ENCODE data around the gene PBX1.
A peak's percentile ranks its signal among the peaks of the same experiment; 100 is the strongest.

The PBX1 gene

DNA sequence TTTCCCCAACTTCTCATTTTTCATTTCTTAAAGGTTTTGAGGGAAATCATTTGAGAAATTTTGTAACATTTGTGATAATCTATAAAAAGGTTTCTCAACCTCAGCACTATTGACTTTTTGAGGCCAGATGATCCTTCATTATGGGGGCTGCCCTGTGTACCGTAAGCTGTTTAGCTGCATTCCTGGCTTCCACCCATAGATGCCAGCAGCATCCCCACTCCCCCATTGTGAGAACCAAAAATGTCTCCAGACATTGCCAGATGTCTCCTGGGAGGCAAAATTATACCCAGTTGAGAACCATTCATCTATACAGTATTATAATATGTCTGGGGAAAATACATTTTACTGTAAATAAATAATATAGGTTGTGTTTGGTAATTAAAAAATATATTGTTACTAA is 146.0 kb downstream of the PBX1 start:
- DNase-seq: no peak

DNA sequence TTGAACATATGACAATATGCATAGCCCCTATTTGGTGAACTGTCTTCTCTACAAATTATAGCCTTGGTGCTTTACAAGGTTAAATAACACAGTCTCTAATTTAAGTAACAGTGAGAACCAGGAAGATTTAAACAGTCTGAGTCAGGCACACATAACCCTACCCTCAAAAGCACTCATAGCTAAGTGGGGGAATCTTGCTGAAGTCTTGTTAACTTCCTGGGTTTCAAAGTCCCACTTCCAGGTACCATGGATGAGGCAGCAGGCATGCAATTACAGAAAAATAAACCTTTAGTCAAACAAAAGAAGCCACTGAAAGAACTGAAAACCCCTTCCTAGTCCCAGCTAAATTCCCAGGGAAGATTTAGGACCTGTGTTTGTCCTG is 147.6 kb downstream of the PBX1 start:
- no peak for DNase-seq

DNA sequence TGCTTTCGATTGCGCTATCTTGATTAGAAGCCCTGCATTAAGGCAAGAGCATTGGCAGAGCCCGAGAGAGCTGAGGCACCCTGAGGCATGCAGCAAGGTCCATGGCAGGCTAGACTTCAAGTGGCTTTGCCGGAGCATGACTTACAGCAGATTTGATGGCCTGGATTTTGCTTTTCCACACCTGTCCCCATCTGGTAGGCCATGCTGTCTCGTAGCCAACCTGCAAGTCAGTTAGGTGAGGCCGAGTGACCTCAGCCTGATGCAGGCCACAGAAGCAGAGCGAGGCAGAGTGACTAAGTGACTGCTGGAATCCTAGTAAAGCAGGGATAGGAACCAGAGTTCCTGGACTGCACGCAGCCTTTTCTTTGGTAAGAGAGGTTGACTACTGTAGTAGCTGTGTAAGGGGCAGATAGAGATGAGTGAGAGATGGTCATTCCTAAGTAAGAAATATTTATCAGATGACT is 148.9 kb downstream of the PBX1 start:
- no peak for DNase-seq

DNA sequence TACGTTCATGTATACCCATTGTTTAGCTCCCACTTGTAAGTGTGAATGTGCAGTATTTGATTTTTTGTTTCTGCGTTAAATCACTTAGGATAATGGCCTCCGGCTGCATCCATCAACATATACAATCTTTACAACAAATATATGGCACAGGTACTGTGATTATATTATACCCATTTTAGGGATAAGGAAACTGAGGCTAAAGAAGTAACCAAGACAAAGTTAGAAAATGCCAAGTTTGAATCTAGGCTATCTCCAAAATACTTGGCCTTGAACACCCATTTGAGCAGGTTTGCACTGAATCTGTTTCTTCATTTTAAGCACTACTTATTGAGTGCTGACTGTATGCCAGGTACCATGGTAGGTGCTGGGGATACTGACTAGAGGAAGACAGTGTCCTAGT is 149.6 kb downstream of the PBX1 start:
- no peak for DNase-seq

DNA sequence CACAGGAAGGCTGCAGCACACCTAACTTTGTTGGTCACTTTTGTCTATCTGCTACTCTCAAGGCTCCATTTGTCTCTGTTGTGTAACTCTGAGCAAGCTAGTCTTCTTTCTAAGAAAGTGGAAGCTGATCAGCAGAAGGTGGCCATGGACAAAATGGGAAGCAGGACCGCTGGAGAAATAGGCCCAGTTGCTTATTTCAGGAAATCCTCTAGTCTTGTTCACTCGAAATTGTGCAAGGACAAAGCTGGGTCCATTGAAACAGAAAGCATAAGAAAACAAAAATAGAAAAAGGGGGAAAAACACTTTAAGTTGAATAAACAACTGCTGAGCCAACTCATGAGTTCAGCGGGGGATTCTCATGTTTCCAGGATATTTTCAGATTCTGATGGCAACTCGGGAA is 150.1 kb downstream of the PBX1 start:
- peak in 1 of 2 donors; percentile 29 for DNase-seq

DNA sequence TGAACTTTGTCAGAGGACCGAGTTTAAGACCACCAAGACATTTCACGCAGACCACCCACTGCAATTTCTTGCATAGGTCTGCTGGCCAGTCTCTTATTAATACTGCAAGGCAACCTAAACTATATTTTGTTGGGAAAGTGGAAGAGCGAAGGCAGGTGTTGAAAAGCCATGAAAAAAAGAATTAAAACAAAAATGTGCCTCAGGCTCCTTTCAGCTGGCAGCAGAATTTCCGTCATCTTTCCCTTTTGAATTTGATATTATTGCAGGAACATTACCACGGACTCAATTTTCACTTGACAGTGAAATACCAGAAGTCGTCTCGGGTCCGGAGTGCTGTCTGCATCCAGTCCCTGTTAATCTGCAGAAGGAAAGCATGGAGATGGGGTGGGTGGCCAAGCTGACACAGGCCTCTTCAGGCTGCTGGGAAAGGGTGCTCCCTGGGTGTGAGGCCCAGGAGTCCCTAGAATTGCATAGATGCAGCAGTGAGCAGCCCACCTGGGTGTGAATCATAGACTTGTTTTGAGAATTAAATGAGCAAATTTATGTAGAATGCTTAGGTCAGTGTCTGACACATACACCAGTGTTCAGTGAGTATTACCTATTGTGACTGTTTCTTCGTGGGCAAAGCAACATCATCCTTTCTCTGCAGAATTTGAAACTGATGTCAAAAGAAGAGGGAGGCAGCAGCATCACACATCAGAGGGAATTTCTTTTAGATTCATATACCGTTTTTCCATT is 150.7 kb downstream of the PBX1 start:
- DNase-seq: no peak

DNA sequence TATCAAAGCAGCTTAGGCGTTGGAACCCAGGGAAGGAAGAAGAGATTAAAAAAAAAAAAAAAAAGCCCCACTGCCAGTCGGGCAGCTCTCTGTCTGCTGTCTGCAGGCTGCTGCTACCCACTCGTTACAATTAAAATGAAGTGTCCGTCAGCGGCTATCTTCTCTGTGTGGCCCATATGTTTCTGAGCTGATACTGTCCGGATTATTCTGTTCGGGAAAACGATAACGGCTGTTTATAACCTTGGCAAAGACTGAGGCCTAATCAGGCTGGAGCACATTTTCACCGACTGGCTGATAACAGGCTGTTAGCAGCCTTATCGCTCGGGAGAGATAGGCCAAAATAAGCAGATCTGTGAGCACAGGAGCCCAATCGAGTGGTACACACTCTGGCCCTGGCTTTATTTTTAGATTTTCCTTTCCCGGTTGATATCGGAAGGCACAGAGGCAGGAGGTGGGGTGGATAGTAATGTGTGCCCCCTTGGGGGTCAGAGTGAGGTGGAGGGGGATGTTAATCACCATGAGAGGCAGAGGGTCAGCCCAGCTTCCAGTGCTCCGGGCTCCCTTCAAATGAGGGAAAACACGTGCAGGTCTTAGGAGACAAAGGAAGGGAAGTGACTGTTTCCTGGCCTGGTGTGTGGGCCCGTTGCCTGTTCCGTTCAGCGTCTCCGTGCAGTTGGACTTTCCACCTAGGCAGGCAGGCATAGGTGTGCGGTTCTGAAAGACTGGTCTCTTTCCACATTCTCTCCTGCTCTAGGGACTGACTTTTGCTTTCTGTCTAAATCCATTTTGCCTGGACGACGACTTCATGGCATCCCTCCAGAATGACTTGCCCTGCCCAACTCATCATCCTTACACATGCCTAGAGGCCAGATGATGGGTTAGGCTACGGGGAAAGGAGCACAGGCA is 153.4 kb downstream of the PBX1 start:
- no peak for DNase-seq

DNA sequence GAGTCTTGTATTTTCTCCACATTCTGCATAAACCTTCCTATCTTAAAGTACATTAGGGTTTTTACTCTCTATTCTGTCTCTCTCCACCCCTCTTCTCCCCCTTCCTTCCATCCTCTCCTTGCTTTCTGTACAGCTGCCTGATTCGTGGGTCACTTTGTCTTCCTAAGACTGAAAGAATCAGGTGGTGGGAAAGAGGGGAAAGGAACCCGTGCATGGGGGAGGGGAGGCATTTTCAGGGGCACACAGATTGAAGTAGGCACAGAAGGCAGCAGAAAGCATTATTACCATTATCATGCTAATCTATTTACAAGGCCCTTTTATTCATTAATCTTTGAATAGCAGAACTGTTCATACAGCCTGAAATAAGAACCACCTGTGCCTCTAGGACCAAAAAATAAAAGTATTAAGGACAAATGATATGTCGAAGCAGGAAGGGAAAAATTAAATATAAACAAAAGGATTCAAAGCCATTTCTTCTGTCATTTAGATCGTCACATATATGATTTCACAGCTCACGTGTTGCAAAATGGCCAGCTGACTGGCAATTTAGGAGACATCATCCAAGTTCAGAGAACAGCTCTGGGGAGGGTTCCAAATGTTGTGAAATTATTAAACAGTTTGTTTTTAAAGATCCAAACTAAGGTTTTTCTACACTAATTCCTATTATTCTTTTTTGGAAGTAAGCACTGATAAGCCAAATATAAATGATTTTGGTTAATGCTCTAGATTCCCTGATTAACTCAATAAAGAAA is 154.6 kb downstream of the PBX1 start:
- no peak for DNase-seq

DNA sequence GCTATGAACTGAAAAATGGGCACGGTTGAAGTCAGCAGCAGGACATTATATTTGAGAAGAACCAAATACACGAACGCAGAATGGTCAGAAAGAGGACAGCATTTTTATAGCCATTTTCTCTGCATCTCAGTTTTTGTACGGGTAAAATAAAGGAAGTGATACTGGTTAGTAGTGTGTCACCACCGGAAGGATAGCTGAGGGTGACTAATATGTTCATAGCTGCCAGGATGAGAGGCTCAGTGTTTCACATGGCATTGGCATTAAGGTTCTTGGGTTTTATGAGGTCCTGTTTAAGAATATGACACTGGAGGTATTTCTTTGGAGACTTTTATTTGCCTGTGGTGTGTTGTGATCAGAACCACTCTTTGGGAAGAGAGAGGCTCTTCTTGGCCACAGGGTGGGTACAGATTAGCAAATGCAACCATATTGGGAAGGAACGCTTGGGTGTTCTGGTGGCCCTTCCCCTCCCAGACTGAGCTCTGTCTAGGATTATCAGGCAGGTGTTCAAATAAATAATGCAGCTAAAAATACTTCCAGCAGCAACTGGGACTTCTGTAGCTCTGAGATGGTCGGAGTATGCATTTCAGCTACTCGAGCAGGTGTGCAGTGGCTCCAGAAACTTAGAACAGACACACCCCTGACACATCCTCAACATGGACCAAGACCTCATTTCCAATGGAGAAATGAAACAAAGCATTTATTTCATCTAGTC is 158.2 kb downstream of the PBX1 start:
- peak; percentile 4 to 30 for DNase-seq

DNA sequence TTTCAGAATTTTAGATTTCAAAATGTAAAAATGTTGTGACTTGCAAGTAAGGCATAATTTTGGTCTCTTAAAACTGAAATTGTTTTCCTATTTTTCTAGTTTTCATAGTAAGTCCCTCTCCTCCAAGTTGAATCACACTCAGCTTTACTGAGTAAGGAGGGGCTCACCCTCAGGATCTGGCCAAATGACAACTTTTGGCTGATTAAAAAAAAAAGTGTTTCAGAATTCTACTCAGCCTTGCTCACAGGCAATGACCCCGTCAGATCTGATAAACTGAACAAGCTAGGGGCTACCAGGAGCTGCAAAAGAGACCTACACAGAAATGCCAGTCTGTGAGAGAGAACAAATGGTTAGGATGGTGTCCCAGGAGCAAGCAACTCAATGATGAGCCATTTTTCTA is 159.8 kb downstream of the PBX1 start:
- no peak for DNase-seq

DNA sequence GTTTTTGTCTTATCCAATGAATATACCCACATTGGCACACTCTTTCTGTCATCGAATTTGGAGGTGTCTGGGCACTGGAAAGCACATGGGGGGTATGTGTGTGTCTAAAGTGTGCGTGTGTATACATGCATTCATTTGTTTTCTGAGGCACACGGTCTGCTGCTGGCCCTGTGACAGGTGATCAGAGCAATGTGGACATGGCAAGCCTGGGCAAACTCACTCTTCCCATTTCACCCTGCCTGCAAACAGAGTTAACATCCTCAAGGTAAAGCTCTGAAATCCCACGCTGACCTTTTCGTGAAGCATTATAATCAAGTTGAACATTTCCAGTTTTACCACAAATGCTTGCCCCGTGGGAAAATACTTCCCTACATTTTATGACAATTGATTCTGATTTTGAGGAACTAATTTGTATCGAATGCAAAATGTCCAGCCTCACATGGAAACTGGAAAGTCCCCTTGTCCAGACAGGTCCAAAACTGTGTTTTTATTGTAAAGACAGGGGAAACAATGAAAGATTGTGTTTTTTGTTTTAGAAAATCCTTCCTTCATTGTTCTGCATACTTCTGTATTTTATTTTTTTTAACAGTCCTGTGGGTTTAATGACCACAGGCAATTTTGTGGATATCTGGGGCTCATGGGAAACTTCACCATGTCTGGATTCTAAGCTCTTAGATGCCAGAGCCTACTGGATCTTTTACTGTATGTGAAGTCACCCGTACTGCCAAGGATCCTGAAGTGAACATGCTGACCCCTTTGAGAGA is 160.9 kb downstream of the PBX1 start:
- DNase-seq: no peak

DNA sequence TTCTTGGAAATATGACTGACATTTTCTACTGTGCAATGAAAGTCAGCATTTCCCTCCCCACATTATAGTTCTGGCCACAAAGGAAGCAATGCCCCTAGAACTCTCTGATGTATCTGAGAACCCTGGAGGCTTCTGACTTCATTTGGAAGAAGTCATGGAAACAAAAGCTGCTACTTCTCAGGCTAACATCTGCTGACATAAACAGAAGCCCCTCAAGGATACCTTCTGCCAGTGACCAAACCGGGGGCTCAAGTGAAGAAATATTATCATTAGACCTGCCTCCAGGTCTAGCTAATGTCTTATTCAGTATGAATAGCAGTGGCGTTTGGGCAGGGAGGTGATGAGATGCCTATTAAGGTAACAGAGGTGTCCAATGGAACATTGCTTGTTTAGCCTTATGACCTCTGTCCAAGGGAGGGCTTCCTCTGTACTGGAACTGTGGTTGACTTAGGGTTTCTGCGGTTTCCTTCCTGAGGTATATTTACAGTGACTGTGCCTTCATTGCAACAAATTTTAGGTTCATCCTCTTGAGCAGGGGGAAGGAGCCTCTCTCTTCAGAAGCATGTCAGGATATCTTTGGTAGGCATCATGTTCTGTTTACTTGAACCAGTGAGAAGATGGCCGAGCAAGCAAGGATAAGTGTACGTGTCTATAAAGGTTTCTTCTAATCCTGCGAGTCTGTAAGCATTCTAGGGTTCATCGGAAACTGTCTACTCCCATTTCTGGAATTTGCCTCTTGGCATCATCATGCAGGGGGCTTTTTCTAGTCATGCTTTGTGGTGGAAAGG is 161.7 kb downstream of the PBX1 start:
- DNase-seq: no peak

DNA sequence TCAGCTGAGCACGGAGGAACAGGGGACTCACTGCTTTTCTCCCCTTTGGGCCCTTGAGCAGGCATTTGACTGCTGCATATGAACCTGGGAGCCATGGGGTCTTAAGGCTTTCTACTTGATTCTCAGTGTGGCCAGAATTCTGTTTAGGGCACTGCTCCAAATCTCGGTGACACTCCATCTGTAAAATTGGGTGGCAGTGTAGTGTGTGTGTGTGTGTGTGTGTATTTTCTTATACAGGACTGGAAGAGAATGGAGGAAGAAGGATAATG is 162.2 kb downstream of the PBX1 start:
- no peak for DNase-seq

DNA sequence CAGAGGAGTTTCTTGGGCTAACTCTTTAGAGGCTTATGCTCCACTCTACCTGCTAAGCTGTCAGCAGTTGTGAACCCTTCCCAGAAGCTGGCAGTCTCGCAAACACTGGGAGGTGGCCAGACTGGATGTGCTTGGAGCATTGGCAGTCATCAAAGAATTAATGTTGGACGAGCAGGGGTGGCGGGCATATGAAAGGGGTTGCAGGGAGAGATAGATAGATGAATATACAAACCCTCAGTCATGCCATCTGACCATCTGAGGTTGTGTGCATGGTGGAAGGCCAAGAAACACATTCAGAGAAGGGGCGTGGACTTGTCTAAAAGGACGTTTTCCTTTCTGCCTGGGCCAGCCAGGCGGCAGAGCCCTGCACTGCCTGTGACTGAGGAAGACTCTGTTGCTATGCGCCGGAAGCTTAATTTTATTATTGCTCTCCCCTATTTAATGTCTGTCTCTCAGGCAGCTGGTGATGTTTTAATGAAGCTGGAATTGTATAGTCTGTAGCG is 164.4 kb downstream of the PBX1 start:
- DNase-seq: no peak

DNA sequence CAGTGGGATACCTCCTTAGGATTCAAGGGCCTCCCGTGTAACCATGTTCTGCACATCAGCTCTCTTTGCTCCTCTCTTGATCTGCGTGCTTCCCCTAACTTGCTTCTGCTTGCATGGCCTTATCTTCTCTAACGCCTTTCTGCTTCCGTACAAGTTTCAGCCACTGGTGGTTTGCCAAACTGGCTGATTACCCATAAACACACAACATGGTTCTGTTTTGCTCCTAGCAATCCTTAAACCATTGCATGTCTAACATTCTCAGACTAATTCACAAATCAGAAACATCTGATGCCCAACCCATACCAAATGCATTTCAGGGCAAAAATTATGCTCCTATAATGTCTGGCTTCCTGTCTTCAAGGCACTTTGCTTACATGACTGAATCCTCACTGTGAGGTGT is 166.4 kb downstream of the PBX1 start:
- DNase-seq: no peak

DNA sequence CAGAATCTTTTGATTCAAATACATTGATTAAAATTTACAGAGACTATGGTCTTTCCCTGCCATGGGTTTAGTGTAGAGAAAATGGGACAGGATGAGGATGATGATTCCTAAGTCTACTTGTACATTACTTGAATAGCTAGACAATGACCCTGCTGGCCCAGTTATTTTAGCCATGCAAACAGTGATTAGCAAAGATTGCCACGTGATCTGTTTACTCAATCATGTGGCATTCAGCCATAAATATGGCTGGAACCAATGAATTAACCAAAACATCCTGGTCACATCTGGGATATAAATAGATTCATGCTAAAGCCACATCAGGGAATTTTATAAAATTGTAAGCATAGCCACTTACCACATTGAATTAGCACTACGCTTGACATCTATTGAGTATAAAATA is 167.3 kb downstream of the PBX1 start:
- no peak for DNase-seq

DNA sequence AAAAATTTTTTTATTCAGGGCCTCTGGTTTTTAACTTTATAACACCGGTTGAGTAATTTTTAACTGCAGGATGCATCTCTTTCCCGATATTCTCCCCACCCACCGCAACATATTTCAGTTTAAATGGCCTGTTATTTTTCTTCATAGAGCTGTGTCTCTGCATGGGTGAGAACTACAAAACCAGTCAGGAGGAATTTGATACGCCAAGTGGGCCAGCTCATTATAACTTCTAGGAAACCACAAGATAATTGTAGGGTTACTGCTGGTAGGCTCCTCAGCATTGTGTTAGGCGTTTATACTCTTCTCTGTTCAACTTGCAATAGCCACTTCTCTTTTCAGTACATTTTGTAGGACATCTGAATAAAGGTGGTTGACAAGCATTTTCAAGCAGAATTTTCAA is 169.7 kb downstream of the PBX1 start:
- DNase-seq: no peak

DNA sequence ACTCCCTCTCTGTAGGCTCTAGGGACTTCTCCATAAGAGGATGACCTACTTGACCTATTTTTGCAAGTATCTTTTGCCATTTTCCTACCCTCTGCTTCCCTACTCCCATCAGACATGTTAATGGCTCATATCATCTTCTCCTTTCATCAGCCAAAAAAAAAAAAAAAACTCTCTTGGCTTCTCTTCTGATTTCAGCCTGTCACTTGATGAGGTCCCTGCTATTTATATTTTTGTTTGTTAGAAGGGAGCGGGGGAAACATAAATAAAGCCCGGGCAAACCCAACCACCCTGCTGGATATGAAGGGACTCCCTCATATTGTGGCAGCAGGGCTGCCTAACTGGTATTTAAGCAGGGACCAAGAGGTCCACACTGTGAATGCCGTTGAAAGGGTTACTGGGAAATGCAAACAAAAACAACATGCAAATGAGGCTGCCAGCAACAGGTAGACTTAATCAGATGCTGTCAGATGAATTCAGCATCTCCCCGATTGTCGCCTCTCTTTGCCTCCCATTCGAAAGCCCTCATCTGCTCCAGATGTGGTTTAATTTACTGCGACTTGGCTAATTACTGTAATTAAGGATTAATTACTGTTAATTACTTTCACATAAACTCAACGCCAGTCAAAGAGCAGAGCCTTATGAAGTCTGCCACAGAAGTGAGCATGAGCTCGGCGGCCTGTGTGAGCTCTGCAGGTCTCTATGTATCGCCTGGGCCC is 172.3 kb downstream of the PBX1 start:
- DNase-seq: no peak

DNA sequence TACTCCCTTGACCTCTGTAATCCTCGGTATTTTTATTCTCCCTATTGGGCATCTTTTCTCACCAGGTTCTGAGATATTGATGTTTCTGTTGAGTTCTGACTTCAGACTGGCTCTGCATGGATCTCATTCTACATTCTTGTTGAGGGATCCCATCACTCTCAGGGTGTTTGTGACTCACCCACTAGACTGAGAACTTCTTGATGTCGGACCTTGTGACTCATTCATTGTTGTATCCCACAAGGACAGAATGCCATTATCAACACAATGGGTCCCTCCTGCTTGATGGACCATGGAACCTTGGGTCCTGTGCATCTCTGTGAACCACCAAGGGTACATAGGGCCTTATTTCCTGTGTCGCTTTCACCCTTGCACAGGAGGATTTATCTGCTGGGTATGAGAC is 174.1 kb downstream of the PBX1 start:
- no peak for DNase-seq

DNA sequence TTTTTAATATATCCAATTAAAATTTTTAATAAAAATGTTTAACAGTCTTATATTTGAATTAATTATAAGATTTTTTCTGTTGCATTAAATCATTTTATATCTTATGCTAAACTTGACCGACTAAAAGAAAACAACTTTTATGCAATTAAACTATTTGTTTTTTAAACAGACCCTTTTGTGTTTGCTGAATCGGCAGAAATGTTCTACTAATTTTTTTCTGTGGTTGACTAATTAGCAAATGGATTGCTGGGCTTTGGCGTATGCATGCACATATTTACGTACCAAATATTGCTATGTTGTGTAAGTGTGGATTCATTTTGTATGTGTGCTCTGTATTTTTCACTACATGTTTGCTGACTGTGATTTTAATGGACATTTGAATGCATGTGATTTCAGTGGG is 174.8 kb downstream of the PBX1 start:
- DNase-seq: no peak

Measured in CD4-positive, alpha-beta T cell treated with Interferon alpha-2 for 1 hour (primary cell).